ENCODE measurements around the gene LEKR1.

DNA sequence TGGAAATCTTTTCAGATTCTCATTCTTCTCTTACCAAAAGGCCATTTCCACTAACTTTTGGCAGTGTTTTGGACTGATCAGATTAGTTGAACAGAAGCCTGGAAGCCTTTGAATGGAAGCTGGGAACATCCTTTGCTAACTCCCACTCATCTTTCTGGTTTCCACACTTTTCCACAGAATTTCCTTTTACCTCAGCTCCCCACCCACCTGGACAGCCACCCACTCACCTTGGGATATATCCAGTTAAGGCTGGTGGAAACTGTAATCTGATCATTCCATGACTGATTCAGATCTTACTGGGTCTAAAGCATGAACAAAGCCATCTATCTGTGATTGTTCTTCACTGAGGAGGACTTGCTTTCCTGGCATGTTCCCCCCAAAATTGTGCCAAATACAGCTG lies 214.3 kb downstream of the LEKR1 start:
- TF ChIP-seq ZNF274 (IDR thresholded peaks at IDR 0.05; ENCODE audit: low read depth, low read length) (no peak), YY1 (IDR thresholded peaks at IDR 0.05; ENCODE audit: insufficient read depth, insufficient read length) (no peak), SUZ12 (IDR thresholded peaks at IDR 0.05; ENCODE audit: extremely low read depth, insufficient read depth, insufficient read length) (no peak)
